DMS153 treated with DMSO at 0.1 percent for 48 hours (cell line): ENCODE data around the gene DPP10.
"Not testable (repeated sequence)": the region's sequence is repeated elsewhere in the genome, so short reads cannot be mapped to it uniquely, and the experiment has no call there.

Experiments
- DNase-seq: peaks from one replicate; lab custom pipeline; 2025; ENCODE audit not compliant: unreplicated experiment; lab: John Stamatoyannopoulos, UW

The DPP10 gene

GRCh38 chr2:115389024-115389423, 946.6 kb downstream of the DPP10 start:
- DNase-seq: no peak

GRCh38 chr2:115389898-115390565, 947.6 kb downstream of the DPP10 start:
- DNase-seq: no peak

- no peak for DNase-seq
Observed at GRCh38 chr2:115396579-115396978, 954.1 kb downstream of the DPP10 start.

GRCh38 chr2:115400940-115401339, 958.5 kb downstream of the DPP10 start:
- DNase-seq: no peak

GRCh38 chr2:115412501-115412900, 970.1 kb downstream of the DPP10 start:
- no peak for DNase-seq

- DNase-seq: no peak
Observed at GRCh38 chr2:115413791-115414190, 971.4 kb downstream of the DPP10 start.

GRCh38 chr2:115414466-115414865, 972.0 kb downstream of the DPP10 start:
- DNase-seq: no peak

- DNase-seq: no peak
Observed at GRCh38 chr2:115422004-115422634, 979.7 kb downstream of the DPP10 start.

- DNase-seq: no peak
Observed at GRCh38 chr2:115427436-115427835, 985.0 kb downstream of the DPP10 start.

- not testable (repeated sequence) for DNase-seq
Observed at GRCh38 chr2:115440746-115441145, 998.3 kb downstream of the DPP10 start.

- DNase-seq: no peak
Observed at GRCh38 chr2:115443539-115444185, 1001.2 kb downstream of the DPP10 start.

GRCh38 chr2:115460008-115460407, 1017.6 kb downstream of the DPP10 start:
- DNase-seq: no peak

GRCh38 chr2:115480741-115481140, 1038.3 kb downstream of the DPP10 start:
- no peak for DNase-seq

- DNase-seq: no peak
Observed at GRCh38 chr2:115481842-115482241, 1039.4 kb downstream of the DPP10 start.

GRCh38 chr2:115483666-115484065, 1041.2 kb downstream of the DPP10 start:
- no peak for DNase-seq

- DNase-seq: no peak
Observed at GRCh38 chr2:115484486-115484885, 1042.0 kb downstream of the DPP10 start.

GRCh38 chr2:115484983-115485382, 1042.5 kb downstream of the DPP10 start:
- no peak for DNase-seq

GRCh38 chr2:115491186-115491793, 1048.8 kb downstream of the DPP10 start:
- DNase-seq: no peak

- no peak for DNase-seq
Observed at GRCh38 chr2:115505331-115505730, 1062.9 kb downstream of the DPP10 start.

GRCh38 chr2:115520727-115521126, 1078.3 kb downstream of the DPP10 start:
- no peak for DNase-seq

- DNase-seq: no peak
Observed at GRCh38 chr2:115524452-115524851, 1082.0 kb downstream of the DPP10 start.

- DNase-seq: no peak
Observed at GRCh38 chr2:115529627-115530026, 1087.2 kb downstream of the DPP10 start.
